Stimulated activated CD8-positive, alpha-beta memory T cell treated with anti-CD3 and anti-CD28 coated beads, Interleukin-15, amount 100 ng/mL, for 4 hours (primary cell): Measurements from ENCODE around the gene HDX.
"Not testable (repeated sequence)": the region's sequence is repeated elsewhere in the genome, so short reads cannot be mapped to it uniquely, and the experiment has no call there.

Experiments used
- DNase-seq, 2 donors: peaks; one replicate each; pipeline ENCODE4 v3.0.0-alpha.2; 2020; ENCODE audit warnings: low read depth in 2 of 2

HDX gene

GRCh38 chrX:84501798-84502628 lies at the start of gene HDX:
HDX (minus strand) TSS chrX:84502453; CDS start chrX:84475397, 27,056 bp downstream.
- peak; percentile 29 to 38 for DNase-seq

- DNase-seq: not testable (repeated sequence)
Measured at GRCh38 chrX:84541315-84541714, 39.1 kb upstream of the HDX start.

- DNase-seq: not testable (repeated sequence)
Measured at GRCh38 chrX:84537627-84538026, 35.4 kb upstream of the HDX start.

- no peak for DNase-seq
Measured at GRCh38 chrX:84488426-84488825, 13.8 kb downstream of the HDX start.

- DNase-seq: no peak
Measured at GRCh38 chrX:84487365-84488353, 14.6 kb downstream of the HDX start.

GRCh38 chrX:84479086-84479485 lies 23.2 kb downstream of the HDX start:
- no peak for DNase-seq

- DNase-seq: no peak
Measured at GRCh38 chrX:84477114-84477513, 25.1 kb downstream of the HDX start.

- no peak for DNase-seq
Measured at GRCh38 chrX:84475596-84475995, 26.7 kb downstream of the HDX start.

GRCh38 chrX:84475101-84475500 lies 27.2 kb downstream of the HDX start:
- no peak for DNase-seq

- DNase-seq: no peak
Measured at GRCh38 chrX:84469226-84469625, 33.0 kb downstream of the HDX start.

GRCh38 chrX:84467898-84468297 lies 34.4 kb downstream of the HDX start:
- no peak for DNase-seq

- DNase-seq: no peak
Measured at GRCh38 chrX:84453351-84454246, 48.7 kb downstream of the HDX start.

GRCh38 chrX:84441143-84441542 lies 61.1 kb downstream of the HDX start:
- DNase-seq: no peak

GRCh38 chrX:84415140-84415539 lies 87.1 kb downstream of the HDX start:
- DNase-seq: no peak

- DNase-seq: no peak
Measured at GRCh38 chrX:84363663-84364062, 138.6 kb downstream of the HDX start.

- DNase-seq: no peak
Measured at GRCh38 chrX:84363051-84363450, 139.2 kb downstream of the HDX start.

GRCh38 chrX:84362184-84362838 lies 139.9 kb downstream of the HDX start:
- DNase-seq: no peak

GRCh38 chrX:84358271-84358670 lies 144.0 kb downstream of the HDX start:
- DNase-seq: no peak

GRCh38 chrX:84357296-84357695 lies 145.0 kb downstream of the HDX start:
- DNase-seq: no peak

- DNase-seq: no peak
Measured at GRCh38 chrX:84340968-84341367, 161.3 kb downstream of the HDX start.
